Keratinocyte (primary cell): ENCODE data around the gene KAT8.

Source experiments
- CTCF ChIP-seq, 3 experiments: IDR thresholded peaks in 1 of 3; conservative IDR thresholded peaks in 1 of 3; optimal IDR thresholded peaks in 1 of 3; 2 replicates in 2 of 3; 3 replicates in 1 of 3; pipeline versions ENCODE3 to v1.5.1; 2011; ENCODE audit warnings: low read length in 3 of 3, mild to moderate bottlenecking in 3 of 3, moderate library complexity in 2 of 3, control low read depth in 1 of 3, inconsistent platforms in 1 of 3; ENCODE audit not compliant: insufficient read depth in 2 of 3; ENCODE audit errors: extremely low read depth in 1 of 3
- EZH2 ChIP-seq: IDR thresholded peaks from one replicate; pipeline ENCODE4 v1.6.1; 2012; ENCODE audit warnings: inconsistent platforms, mild to moderate bottlenecking, low read length, moderate library complexity

GRCh38 chr16:31077592-31078396 lies 39.7 kb upstream of the KAT8 start:
- TF ChIP-seq CTCF (optimal IDR thresholded peaks at IDR 0.05 in 1 of 3, IDR thresholded peaks at IDR 0.05 in 1 of 3, conservative IDR thresholded peaks at IDR 0.05 in 1 of 3; ENCODE audit: extremely low read depth in 1 of 3, insufficient read depth in 2 of 3, low read length in 3 of 3), result no peak
- no peak for TF ChIP-seq EZH2
